D721Med (cell line): ENCODE measurements around the gene MSH3.
A peak's percentile ranks its signal among the peaks of the same experiment; 100 is the strongest.

Source experiments
- DNase-seq: peaks from one replicate; pipeline ENCODE4 v3.0.0; 2011; ENCODE audit warnings: low spot score; ENCODE audit not compliant: insufficient read length
- FAIRE-seq: peaks from 2 replicates; lab custom pipeline; 2011; peaks lifted over from hg19 to GRCh38; lab: Jason Lieb, UNC
- TF ChIP-seq, protein P1 (sequence below): IDR thresholded peaks from 2 replicates; pipeline ENCODE4 v1.5.1; 2012; ENCODE audit warnings: mild to moderate bottlenecking, control low read depth; ENCODE audit not compliant: insufficient read depth; ENCODE audit errors: missing control alignments

MSH3 gene

DNA sequence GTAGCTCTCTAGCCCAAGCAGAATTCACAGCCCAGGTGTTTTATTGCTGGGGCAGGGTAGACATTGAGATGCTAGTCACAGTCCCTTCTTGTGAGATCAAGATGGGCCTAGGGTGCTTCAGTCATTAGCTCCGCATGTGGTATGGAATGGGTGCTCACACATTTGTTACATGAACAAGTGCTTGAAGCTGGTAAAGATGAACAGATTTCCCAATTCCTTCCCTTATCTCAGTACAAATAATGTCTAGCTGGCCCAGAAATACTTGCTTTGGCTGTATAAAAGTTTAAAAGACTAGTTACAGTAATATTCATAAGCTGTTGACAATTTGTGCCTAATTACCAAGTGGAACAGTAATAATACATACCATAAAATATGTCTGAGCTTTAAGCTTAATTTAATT lies 143.7 kb downstream of the MSH3 start:
- DNase-seq = no peak
- FAIRE-seq = peak; percentile 35
- TF ChIP-seq, protein P1, sequence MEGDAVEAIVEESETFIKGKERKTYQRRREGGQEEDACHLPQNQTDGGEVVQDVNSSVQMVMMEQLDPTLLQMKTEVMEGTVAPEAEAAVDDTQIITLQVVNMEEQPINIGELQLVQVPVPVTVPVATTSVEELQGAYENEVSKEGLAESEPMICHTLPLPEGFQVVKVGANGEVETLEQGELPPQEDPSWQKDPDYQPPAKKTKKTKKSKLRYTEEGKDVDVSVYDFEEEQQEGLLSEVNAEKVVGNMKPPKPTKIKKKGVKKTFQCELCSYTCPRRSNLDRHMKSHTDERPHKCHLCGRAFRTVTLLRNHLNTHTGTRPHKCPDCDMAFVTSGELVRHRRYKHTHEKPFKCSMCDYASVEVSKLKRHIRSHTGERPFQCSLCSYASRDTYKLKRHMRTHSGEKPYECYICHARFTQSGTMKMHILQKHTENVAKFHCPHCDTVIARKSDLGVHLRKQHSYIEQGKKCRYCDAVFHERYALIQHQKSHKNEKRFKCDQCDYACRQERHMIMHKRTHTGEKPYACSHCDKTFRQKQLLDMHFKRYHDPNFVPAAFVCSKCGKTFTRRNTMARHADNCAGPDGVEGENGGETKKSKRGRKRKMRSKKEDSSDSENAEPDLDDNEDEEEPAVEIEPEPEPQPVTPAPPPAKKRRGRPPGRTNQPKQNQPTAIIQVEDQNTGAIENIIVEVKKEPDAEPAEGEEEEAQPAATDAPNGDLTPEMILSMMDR = no peak

DNA sequence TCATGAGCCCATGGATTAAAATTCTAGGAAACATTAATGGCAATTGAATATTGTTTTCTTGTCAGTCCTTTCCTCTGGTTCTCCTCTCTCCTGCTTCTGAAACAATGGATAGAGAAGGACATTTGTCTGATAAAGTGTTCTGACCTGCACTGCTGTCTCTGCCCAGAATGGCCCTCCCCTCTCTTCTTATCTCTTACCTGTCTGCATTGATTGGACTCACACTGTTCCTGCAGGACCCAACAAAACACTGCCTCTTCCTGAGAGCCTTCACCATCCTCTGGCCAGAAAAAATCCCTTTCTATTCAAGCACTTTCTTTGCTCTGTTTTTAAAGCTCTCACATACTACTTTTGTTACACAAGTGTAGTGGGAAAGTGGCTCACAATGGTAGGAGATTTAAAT lies 144.2 kb downstream of the MSH3 start:
- TF ChIP-seq, protein P1 = no peak
- DNase-seq (no peak), FAIRE-seq (no peak)

DNA sequence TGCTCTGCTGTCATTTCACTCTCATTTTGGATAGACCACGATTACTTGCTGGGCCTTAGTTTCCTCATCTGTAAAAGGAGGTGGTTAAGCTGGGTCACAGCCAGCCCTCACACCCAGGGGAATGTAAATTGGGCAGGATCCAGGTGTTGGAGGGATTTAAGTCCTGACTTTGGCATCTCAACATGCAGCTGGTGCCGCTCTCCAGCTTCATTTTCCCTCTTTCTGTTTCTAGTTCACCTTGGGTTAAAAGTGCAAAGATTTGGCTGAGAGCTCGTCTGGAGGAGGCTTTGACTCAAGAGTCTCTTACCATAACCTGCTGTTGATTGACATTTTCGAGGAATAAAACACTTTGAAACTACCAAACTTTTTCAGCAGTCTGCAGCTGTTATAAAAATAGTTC lies 144.6 kb downstream of the MSH3 start:
- DNase-seq (no peak), FAIRE-seq (no peak)
- TF ChIP-seq, protein P1 = no peak

DNA sequence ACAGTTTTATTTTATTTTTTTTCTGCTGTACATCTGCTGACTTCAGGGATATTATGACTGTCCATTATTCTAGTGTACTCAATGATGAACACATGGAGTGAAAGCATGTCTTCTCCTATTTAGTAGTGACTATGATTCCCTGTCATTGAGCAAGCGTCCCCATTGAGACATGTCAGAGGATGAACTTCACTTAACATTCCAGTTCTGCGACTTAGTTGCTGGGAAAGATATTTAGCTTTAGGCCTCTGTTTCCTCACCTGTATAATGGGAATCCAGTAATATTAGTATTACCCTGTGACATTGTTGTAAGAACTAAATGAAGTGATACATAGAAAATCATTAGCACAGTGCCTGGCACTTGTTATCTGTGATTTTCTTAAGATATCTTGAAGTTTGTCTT lies 145.1 kb downstream of the MSH3 start:
- TF ChIP-seq, protein P1 = no peak
- FAIRE-seq (no peak), DNase-seq (no peak)

DNA sequence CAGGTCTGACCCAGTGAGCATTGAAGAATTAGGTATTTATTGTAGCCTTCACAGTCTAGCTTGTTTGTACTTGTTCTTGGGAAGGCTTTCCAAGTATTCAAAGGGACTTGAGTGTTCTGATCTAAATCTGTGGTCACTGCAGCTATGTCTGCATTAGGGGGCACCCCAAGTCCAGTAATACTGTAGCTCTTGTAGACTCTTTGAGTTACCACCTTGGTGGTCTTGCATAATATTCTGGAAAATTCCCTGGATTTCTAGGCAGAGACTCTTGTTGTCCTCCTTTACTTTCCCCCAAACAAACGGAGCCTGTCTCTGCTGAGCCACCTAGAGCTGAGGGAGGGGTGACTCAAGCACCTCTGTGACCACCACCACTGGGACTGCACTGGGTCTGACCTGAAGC lies 149.9 kb downstream of the MSH3 start:
- TF ChIP-seq, protein P1 = peak; percentile 4
- DNase-seq (no peak), FAIRE-seq (no peak)

DNA sequence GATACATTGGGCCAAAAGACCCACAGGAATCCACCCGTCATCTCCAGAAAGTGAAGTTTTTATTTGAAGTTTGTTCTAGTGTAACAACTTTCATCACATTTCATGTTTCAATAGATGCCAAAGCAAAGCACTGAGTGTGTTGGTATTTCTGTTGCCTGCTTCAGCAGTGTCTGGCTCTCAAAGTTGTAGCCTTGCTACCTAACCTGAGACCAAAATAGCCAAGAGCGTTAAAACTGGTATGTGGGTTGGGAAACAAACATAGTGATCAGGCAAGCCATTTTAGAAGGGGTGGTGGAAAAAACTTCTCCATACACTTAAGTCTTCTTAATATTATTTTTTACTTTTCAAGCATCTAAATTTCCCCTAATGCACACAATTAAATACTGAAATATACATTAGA lies 150.6 kb downstream of the MSH3 start:
- no peak for FAIRE-seq
- TF ChIP-seq, protein P1 = no peak
- DNase-seq = no peak

DNA sequence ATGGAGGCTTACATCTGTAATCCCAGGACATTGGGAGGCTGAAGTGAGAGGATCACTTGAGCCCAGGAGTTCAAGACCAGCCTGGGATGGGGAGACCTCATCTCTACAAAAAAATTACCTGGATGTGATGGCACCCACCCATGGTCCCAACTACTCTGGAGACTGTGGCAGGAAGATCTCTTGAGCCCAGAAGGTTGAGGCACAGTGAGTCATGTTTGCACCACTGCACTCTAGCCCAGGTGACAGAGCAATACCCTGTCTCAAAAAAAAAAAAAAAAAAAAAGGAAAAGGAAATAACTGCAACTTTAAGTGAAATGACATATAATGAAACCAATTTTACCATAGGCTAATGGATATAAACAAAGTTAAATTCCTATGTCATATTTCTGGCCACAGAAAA lies 152.5 kb downstream of the MSH3 start:
- DNase-seq (no peak), FAIRE-seq (no peak)
- TF ChIP-seq, protein P1 = no peak
